Measurements from ENCODE around the gene CALCR. TPM values are rescaled to one million over a fixed set of nuclear protein-coding genes. Genes with fewer than 3 reads are reported as not detected.

CALCR gene
- total RNA-seq, 1 experiment from 2014 or later, result 0.10 TPM

- TF ChIP-seq ATF3 (IDR thresholded peaks at IDR 0.05) (no peak), EGR1 (IDR thresholded peaks at IDR 0.05; ENCODE audit: low read depth) (no peak), POLR2AphosphoS5 (IDR thresholded peaks at IDR 0.05; ENCODE audit: low read depth, low read length) (no peak), ELF1 (IDR thresholded peaks at IDR 0.05; ENCODE audit: borderline replicate concordance, low read depth) (no peak), TCF7L2 (IDR thresholded peaks at IDR 0.05; ENCODE audit: borderline replicate concordance, extremely low read depth, insufficient read depth, insufficient read length) (no peak), SRF (IDR thresholded peaks at IDR 0.05; ENCODE audit: low read depth) (no peak), RAD21 (IDR thresholded peaks at IDR 0.05; ENCODE audit: low read depth) (no peak), EZH2 (IDR thresholded peaks at IDR 0.05) (no peak), FOSL1 (IDR thresholded peaks at IDR 0.05; ENCODE audit: low read depth) (no peak), SIN3A (IDR thresholded peaks at IDR 0.05; ENCODE audit: low read depth) (no peak), CTCF (IDR thresholded peaks at IDR 0.05 in 2 of 3, conservative IDR thresholded peaks at IDR 0.05 in 1 of 3; ENCODE audit: borderline replicate concordance in 1 of 3, insufficient read depth in 1 of 3, low read depth in 2 of 3, low read length in 2 of 3) (no peak), JUND (IDR thresholded peaks at IDR 0.05) (no peak)
Observed at GRCh38 chr7:93535616-93536015, 38.9 kb downstream of the CALCR start (continued).

- H2AFZ ChIP-seq (ENCODE audit: low read depth, low read length, poor library complexity, severe bottlenecking), result no peak overlapping the region
- no peak overlapping the region for H3K4me2 ChIP-seq (ENCODE audit: low read length)
- no peak overlapping the region for H3K9ac ChIP-seq (ENCODE audit: low read length)
- H3K79me2 ChIP-seq (ENCODE audit: insufficient read depth, low read length), result no peaks in the 10 kb centered on the region
- H3K9me3 ChIP-seq (ENCODE audit: control insufficient read depth in 1 of 2, insufficient read depth in 1 of 2, low read depth in 1 of 2, low read length in 2 of 2), result no peaks in the 10 kb centered on the region
- POLR2A ChIA-PET, result no interaction called here
- DNase-seq (ENCODE audit: low read depth, low spot score) (no peak), ATAC-seq (no peak)
- TF ChIP-seq JUND (IDR thresholded peaks at IDR 0.05), result no peak
- no peaks in the 10 kb centered on the region for H4K20me1 ChIP-seq (ENCODE audit: insufficient read depth)
- BruUV-seq (replicated peaks), result no TSS peak
- RAD21 ChIA-PET (ENCODE audit: low non-redundant PET in 1 of 2, low total read pairs in 2 of 2, uncharacterized antibody in 2 of 2, unreplicated experiment in 2 of 2), result no interaction called here
- CTCF ChIA-PET, result no interaction called here
- no peaks in the 10 kb centered on the region for H3K4me1 ChIP-seq (ENCODE audit: control insufficient read depth in 1 of 2, insufficient read depth in 2 of 2, low read length in 2 of 2)
- H3K4me3 ChIP-seq (replicated peaks in 1 of 2; ENCODE audit: low read depth in 1 of 2, low read length in 2 of 2), result no peak overlapping the region
- H3K27me3 ChIP-seq (ENCODE audit: insufficient read depth, low read length), result no peaks in the 10 kb centered on the region
- no peaks in the 10 kb centered on the region for H3K9me2 ChIP-seq (ENCODE audit: insufficient read depth)
- no peaks in the 10 kb centered on the region for H3K36me3 ChIP-seq (ENCODE audit: control insufficient read depth in 1 of 2, insufficient read depth in 2 of 2, low read length in 2 of 2)
- intact Hi-C loops (cut with micrococcal nuclease), result no loop called here
- H3K27ac ChIP-seq (ENCODE audit: low read depth, low read length), result no peak overlapping the region
Observed at GRCh38 chr7:93530701-93531100, 43.8 kb downstream of the CALCR start.
